Activated CD8-positive, alpha-beta T cell treated with anti-CD3 and anti-CD28 coated beads for 36 hours (primary cell): ENCODE measurements around the gene NRDE2. TPM values are rescaled to one million over a fixed set of nuclear protein-coding genes. Genes with fewer than 3 reads are reported as not detected.

Source experiments
- ATAC-seq: fragments of 200-7000 bp; cut with Tn5 transposase; one replicate; pipeline ENCODE4 v1.10.0; 2021; ENCODE audit warnings: mild to moderate bottlenecking, moderate library complexity
- CTCF ChIA-PET: fragments of 350-600 bp; sonication (Branson Sonifier 250); formaldehyde crosslinking; loops from one replicate; lab custom pipeline; 2021; ENCODE audit warnings: antibody characterized with exemption; lab: Charles Lee
- POLR2A ChIA-PET: fragments of 350-600 bp; sonication (Branson Sonifier 250); formaldehyde crosslinking; loops from one replicate; lab custom pipeline; 2021; ENCODE audit warnings: antibody characterized with exemption; lab: Charles Lee
- DNase-seq: peaks from one replicate; pipeline ENCODE4 v3.0.0-alpha.2; 2020
- H3K27ac Mint-ChIP-seq: one replicate; pipeline ENCODE4 v1.8.0; 2021; ENCODE audit warnings: mild to moderate bottlenecking, mixed read lengths
- H3K27me3 Mint-ChIP-seq: one replicate; pipeline ENCODE4 v1.8.0; 2021; ENCODE audit warnings: mixed read lengths
- H3K36me3 Mint-ChIP-seq: one replicate; pipeline ENCODE4 v1.8.0; 2021; ENCODE audit warnings: low read depth, mixed read lengths
- H3K4me1 Mint-ChIP-seq: one replicate; pipeline ENCODE4 v1.8.0; 2021; ENCODE audit warnings: low read depth, mixed read lengths
- H3K4me3 Mint-ChIP-seq: one replicate; pipeline ENCODE4 v1.8.0; 2021; ENCODE audit warnings: mild to moderate bottlenecking, moderate library complexity, mixed read lengths
- H3K9me3 Mint-ChIP-seq: one replicate; pipeline ENCODE4 v1.8.0; 2021; ENCODE audit warnings: mixed read lengths
- CTCF ChIP-seq: fragments of 200-600 bp; IDR thresholded peaks from one replicate; pipeline ENCODE4 v1.8.0; 2022; ENCODE audit warnings: antibody characterized with exemption, mild to moderate bottlenecking
- intact Hi-C: fragments of 100-400 bp; cut with micrococcal nuclease; formaldehyde crosslinking; loops from one replicate; pipeline ENCODE4 v1.10.0; 2022
- total RNA-seq, 2 experiments: library from RNA; stranded (reverse); gene quantifications; one replicate each; pipeline ENCODE4 v1.2.3, GENCODE V29; 2021

Gene NRDE2
- total RNA-seq, 2 experiments from 2014 or later, result 19.2 to 21.0 TPM

GRCh38 chr14:90296641-90297040 is 35.1 kb downstream of the NRDE2 start:
- POLR2A ChIA-PET, result no interaction called here
- no peak for ATAC-seq
- Mint-ChIP-seq H3K36me3 (peaks cover 13% of the 10 kb centered on the region), H3K27ac (no peak overlapping the region), H3K4me1 (peaks cover 8% of the 10 kb centered on the region), H3K4me3 (no peak overlapping the region), H3K27me3 (no peaks in the 10 kb centered on the region), H3K9me3 (no peaks in the 10 kb centered on the region)
- no peak for DNase-seq
- CTCF ChIA-PET, result interaction anchor here (1.6 kb wide), 1 partner anchor 61 kb away, joined by 4 read pairs; no protein-coding TSS in a partner anchor
- no peak for TF ChIP-seq CTCF
- intact Hi-C loops, result no loop called here

GRCh38 chr14:90295870-90296516 is 35.7 kb downstream of the NRDE2 start:
- H3K36me3 Mint-ChIP-seq, result peaks cover 15% of the 10 kb centered on the region
- H3K9me3 Mint-ChIP-seq, result no peaks in the 10 kb centered on the region
- no peak overlapping the region for H3K27ac Mint-ChIP-seq
- no peak overlapping the region for H3K4me3 Mint-ChIP-seq
- H3K4me1 Mint-ChIP-seq, result peaks cover 6% of the 10 kb centered on the region
- POLR2A ChIA-PET, result no interaction called here
- intact Hi-C loops, result no loop called here
- H3K27me3 Mint-ChIP-seq, result no peaks in the 10 kb centered on the region
- TF ChIP-seq CTCF, result no peak
- CTCF ChIA-PET, result interaction anchor here (1.6 kb wide), 1 partner anchor 61 kb away, joined by 4 read pairs; no protein-coding TSS in a partner anchor
- ATAC-seq (no peak), DNase-seq (no peak)

GRCh38 chr14:90294872-90295271 is 36.9 kb downstream of the NRDE2 start:
- Mint-ChIP-seq H3K36me3 (peaks cover 10% of the 10 kb centered on the region), H3K27ac (no peak overlapping the region), H3K27me3 (no peaks in the 10 kb centered on the region), H3K4me1 (no peaks in the 10 kb centered on the region), H3K4me3 (no peak overlapping the region), H3K9me3 (no peaks in the 10 kb centered on the region)
- ATAC-seq, result no peak
- intact Hi-C loops, result no loop called here
- DNase-seq, result no peak
- no peak for TF ChIP-seq CTCF
- ChIA-PET CTCF (no interaction called here), POLR2A (no interaction called here)

GRCh38 chr14:90293766-90294730 is 37.7 kb downstream of the NRDE2 start:
- no peak for ATAC-seq
- Mint-ChIP-seq H3K27ac (no peak overlapping the region), H3K4me1 (no peaks in the 10 kb centered on the region), H3K36me3 (peaks cover 14% of the 10 kb centered on the region), H3K9me3 (no peaks in the 10 kb centered on the region), H3K27me3 (no peaks in the 10 kb centered on the region), H3K4me3 (no peak overlapping the region)
- DNase-seq, result no peak
- TF ChIP-seq CTCF, result no peak
- POLR2A ChIA-PET, result no interaction called here
- CTCF ChIA-PET, result no interaction called here
- intact Hi-C loops, result no loop called here

DNA sequence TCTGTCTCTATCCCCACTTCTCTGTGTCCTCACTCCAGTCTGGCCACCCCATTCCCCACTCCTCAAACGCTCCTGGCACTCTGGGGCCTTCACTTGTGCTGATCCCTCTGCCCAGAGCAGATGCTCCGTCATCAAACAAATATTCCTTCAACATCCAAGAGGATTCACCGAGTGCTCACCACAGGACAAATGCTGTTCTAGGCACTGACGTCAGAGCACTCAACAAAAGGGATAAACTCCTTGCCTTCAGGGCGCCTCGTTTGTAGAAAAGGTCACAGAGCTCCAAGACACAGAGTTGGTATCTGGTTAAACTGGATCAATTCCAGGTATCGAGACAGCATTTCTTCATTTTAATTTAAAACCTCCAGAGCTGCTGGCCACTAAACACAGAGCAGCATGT is 40.0 kb downstream of the NRDE2 start:
- ATAC-seq (no peak), DNase-seq (no peak)
- Mint-ChIP-seq H3K27ac (no peak overlapping the region), H3K27me3 (no peaks in the 10 kb centered on the region), H3K9me3 (no peaks in the 10 kb centered on the region), H3K4me1 (no peaks in the 10 kb centered on the region), H3K36me3 (peaks cover 20% of the 10 kb centered on the region), H3K4me3 (no peak overlapping the region)
- POLR2A ChIA-PET, result no interaction called here
- CTCF ChIA-PET, result interaction anchor here (1.1 kb wide), 1 partner anchor 10 kb away, joined by 3 read pairs; no protein-coding TSS in a partner anchor
- intact Hi-C loops, result no loop called here
- no peak for TF ChIP-seq CTCF
